Transverse colon (tissue), 4 donors: Measurements from ENCODE around the gene CCDC88C. TPM values are rescaled to one million over a fixed set of nuclear protein-coding genes. Genes with fewer than 3 reads are reported as not detected.
"Not testable (repeated sequence)": the region's sequence is repeated elsewhere in the genome, so short reads cannot be mapped to it uniquely, and the experiment has no call there.

ENCODE experiments used
- DNase-seq: peaks from one replicate; pipeline ENCODE4 v3.0.0-alpha.2; 2019
- H3K27ac ChIP-seq, 4 donors: fragments of 200-600 bp; sonication (generic); 2 replicates each; pipeline ENCODE4 v1.5.1; 2016 to 2018; ENCODE audit warnings: inconsistent platforms in 4 of 4
- H3K27me3 ChIP-seq: fragments of 200-600 bp; sonication (generic); 2 replicates; pipeline ENCODE4 v1.5.1; 2017; ENCODE audit warnings: inconsistent platforms
- H3K36me3 ChIP-seq, 4 donors: fragments of 200-600 bp; sonication (generic); 2 replicates each; pipeline ENCODE4 v1.5.1; 2017 to 2019; ENCODE audit warnings: inconsistent platforms in 4 of 4
- H3K4me1 ChIP-seq, 4 donors: fragments of 200-600 bp; sonication (generic); 2 replicates each; pipeline ENCODE4 v1.5.1; 2017 to 2020; ENCODE audit warnings: inconsistent platforms in 4 of 4
- H3K4me3 ChIP-seq, 4 donors: fragments of 200-600 bp; sonication (generic); 1 replicate in 1 of 4; 2 replicates in 3 of 4; pipeline versions ENCODE4 v1.5.1 to v1.6.1; 2017 to 2019; ENCODE audit warnings: inconsistent platforms in 4 of 4
- H3K9me3 ChIP-seq, 2 donors: fragments of 200-600 bp; sonication (generic); 2 replicates each; pipeline ENCODE4 v1.5.1; 2017 to 2019; ENCODE audit warnings: inconsistent platforms in 2 of 2
- EP300 ChIP-seq: sonication (generic); formaldehyde crosslinking; IDR thresholded peaks from one replicate; pipeline ENCODE4 v1.6.1; 2017; ENCODE audit warnings: antibody characterized with exemption, low read depth
- POLR2A ChIP-seq: fragments of 450-650 bp; IDR thresholded peaks from one replicate; pipeline ENCODE4 v1.6.1; 2016; ENCODE audit warnings: antibody characterized with exemption, mild to moderate bottlenecking, moderate library complexity
- POLR2AphosphoS5 ChIP-seq, 3 donors: sonication (generic); formaldehyde crosslinking; IDR thresholded peaks; one replicate each; pipeline ENCODE4 v1.6.1; 2016; ENCODE audit warnings: antibody characterized with exemption in 3 of 3
- WGBS, 2 donors: methylation state at CpG; one replicate each; pipeline ENCODE4 v1.1.5; 2018; ENCODE audit warnings: low coverage in 1 of 2; 5-methylcytosine and 5-hydroxymethylcytosine counted together
- in situ Hi-C, 4 donors: fragments of 200-750 bp; cut with MboI; loops; one replicate each; pipeline versions ENCODE4 v1.15.0 to v1.15.1; 2017; ENCODE audit warnings: low sequenced_read_pairs in 3 of 4, low pct_ligation_motif_present in 1 of 4, low pct_unique_long_range_greater_than_20kb in 1 of 4
- intact Hi-C: fragments of 100-400 bp; cut with DNase I; formaldehyde crosslinking; loops from one replicate; pipeline ENCODE4 v1.15.1; 2023; ENCODE audit warnings: low total_unique reads
- total RNA-seq, 4 donors: library from RNA; depleted of rRNA; stranded (reverse); fragments of >200 nt; gene quantifications; one replicate each; pipeline ENCODE4 v1.1.0, GENCODE V29; 2016
- TF ChIP-seq, protein P1 (sequence below), 5 experiments: fragments of 200-600 bp in 3 of 5; fragments of 450-650 bp in 2 of 5; sonication (generic) in 3 of 5; IDR thresholded peaks; 1 replicate in 2 of 5; 2 replicates in 3 of 5; pipeline ENCODE4 v1.5.1; 2016 to 2017; ENCODE audit warnings: antibody characterized with exemption in 5 of 5, inconsistent platforms in 3 of 5, mild to moderate bottlenecking in 2 of 5, moderate library complexity in 1 of 5

Gene CCDC88C
- total RNA-seq, 4 donors from 2014 or later: 29.5 to 171 (median 60.3) TPM

DNA sequence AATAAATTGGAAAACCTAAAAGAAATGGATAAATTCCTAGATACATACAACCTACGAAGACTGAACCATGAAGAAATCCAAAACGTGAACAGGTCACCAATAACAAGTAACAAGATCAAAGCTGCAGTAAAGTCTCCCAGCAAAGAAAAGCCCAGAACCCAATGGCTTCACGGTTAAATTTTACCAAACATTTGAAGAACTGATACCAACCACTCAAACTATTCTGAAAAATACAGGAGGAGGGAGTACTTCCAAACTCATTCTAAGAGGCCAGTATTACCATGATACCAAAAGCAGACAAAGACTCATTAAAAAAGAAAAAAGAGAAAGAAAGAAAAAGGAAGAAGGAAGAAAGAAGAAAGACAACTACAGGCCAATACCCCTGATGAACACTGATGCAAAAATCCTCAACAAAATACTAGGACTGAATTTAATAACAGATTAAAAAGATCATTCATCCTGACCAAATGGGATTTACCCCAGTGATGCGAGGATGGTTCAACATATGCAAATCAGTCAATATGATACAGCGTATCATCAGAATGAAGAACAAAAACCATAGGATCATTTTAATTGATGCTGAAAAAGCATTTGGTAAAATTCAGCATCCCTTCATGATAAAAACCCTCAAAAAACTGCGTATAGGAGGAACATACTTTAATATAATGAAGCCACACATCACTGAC, 26.9 kb upstream of the CCDC88C start:
- no peaks in the 10 kb centered on the region for H3K27me3 ChIP-seq
- H3K9me3 ChIP-seq: no peaks in the 10 kb centered on the region
- H3K4me3 ChIP-seq: no peak overlapping the region
- DNase-seq: no peak
- H3K27ac ChIP-seq: no peak overlapping the region
- H3K36me3 ChIP-seq: no peaks in the 10 kb centered on the region
- no peaks in the 10 kb centered on the region for H3K4me1 ChIP-seq
- intact Hi-C loops: no loop called here
- TF ChIP-seq EP300 (no peak), POLR2AphosphoS5 (IDR thresholded peaks at IDR 0.05) (no peak), POLR2A (no peak)
- TF ChIP-seq, protein P1, sequence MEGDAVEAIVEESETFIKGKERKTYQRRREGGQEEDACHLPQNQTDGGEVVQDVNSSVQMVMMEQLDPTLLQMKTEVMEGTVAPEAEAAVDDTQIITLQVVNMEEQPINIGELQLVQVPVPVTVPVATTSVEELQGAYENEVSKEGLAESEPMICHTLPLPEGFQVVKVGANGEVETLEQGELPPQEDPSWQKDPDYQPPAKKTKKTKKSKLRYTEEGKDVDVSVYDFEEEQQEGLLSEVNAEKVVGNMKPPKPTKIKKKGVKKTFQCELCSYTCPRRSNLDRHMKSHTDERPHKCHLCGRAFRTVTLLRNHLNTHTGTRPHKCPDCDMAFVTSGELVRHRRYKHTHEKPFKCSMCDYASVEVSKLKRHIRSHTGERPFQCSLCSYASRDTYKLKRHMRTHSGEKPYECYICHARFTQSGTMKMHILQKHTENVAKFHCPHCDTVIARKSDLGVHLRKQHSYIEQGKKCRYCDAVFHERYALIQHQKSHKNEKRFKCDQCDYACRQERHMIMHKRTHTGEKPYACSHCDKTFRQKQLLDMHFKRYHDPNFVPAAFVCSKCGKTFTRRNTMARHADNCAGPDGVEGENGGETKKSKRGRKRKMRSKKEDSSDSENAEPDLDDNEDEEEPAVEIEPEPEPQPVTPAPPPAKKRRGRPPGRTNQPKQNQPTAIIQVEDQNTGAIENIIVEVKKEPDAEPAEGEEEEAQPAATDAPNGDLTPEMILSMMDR (IDR thresholded peaks at IDR 0.05): no peak
- in situ Hi-C loops: no loop called here
- 78 to 84% methylated on average over 6 of the region's 6 CpGs for WGBS, 2 donors

DNA sequence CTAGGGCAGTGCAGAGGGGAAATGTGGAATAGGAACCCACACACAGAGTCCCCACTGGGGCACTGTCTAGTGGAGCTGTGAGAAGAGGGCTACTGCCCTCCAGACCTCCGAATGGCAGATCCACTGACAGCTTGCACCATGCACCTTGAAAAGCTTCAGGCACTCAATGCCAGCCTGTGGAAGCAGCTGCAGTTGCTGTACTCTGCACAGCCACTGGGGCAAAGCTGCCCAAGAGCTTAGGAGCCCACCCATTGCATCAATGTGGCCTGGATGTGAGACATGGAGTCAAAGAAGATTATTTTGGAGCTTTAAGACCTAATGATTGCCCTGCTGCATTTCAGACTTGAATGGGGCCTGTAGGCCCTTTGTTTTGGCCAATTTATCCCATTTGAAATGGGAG, 21.7 kb upstream of the CCDC88C start:
- Histone ChIP-seq H3K36me3 (no peaks in the 10 kb centered on the region), H3K27me3 (no peaks in the 10 kb centered on the region), H3K4me1 (no peaks in the 10 kb centered on the region), H3K27ac (no peak overlapping the region), H3K9me3 (no peaks in the 10 kb centered on the region), H3K4me3 (no peak overlapping the region)
- no peak for DNase-seq
- in situ Hi-C loops (no loop called here), intact Hi-C loops (no loop called here)
- TF ChIP-seq EP300 (no peak), POLR2AphosphoS5 (IDR thresholded peaks at IDR 0.05) (no peak), POLR2A (no peak)
- WGBS, 2 donors: 93% methylated on average over 1 of the region's 1 CpG; no CpG with 5 or more reads in 1 of the 2 donors

DNA sequence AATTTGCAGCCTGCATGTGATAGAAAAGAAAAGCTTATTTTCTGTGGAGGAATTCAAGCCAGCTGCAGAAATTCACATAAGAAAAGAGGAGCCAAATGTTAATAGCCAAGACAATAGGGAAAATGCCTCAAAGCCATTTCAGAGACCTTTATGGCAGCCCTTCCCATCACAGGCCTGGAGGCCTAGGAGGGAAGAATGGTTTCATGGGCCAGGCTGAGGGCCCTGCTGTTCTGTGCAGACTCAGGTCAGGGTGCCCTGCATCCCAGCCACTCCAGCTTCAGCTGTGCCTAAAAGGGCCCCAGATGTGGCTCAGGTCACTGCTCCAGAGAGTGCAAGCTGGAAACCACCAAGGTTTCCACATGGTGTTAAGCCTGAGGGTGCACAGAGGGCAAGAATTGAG, 21.2 kb upstream of the CCDC88C start:
- no peaks in the 10 kb centered on the region for H3K27me3 ChIP-seq
- H3K9me3 ChIP-seq: no peaks in the 10 kb centered on the region

DNA sequence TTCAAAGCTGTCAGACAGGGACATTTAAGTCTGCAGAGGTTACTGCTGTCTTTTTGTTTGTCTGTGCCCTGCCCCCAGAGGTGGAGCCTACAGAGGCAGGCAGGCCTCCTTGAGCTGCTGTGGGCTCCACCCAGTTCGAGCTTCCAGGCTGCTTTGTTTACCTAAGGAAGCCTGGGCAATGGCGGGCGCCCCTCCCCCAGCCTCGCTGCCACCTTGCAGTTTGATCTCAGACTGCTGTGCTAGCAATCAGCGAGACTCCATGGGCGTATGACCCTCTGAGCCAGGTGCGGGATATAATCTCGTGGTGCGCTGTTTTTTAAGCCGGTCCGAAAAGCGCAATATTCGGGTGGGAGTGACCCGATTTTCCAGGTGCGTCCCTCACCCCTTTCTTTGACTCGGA, 18.6 kb upstream of the CCDC88C start:
- peak; percentile 21 for DNase-seq
- H3K36me3 ChIP-seq, H3K9me3 ChIP-seq, H3K27me3 ChIP-seq, H3K27ac ChIP-seq, H3K4me3 ChIP-seq, H3K4me1 ChIP-seq, in situ Hi-C loops, intact Hi-C loops: not testable (repeated sequence)
- 70% methylated on average over 16 of the region's 16 CpGs; no CpG with 5 or more reads in 1 of the 2 donors for WGBS, 2 donors

More for the DNA sequence above, 21.2 kb upstream of the CCDC88C start:
- no peak overlapping the region for H3K4me3 ChIP-seq
- intact Hi-C loops: no loop called here
- H3K36me3 ChIP-seq: no peaks in the 10 kb centered on the region
- DNase-seq: no peak
- in situ Hi-C loops: no loop called here
- no peaks in the 10 kb centered on the region for H3K4me1 ChIP-seq
- no peak overlapping the region for H3K27ac ChIP-seq
- TF ChIP-seq, protein P1 (IDR thresholded peaks at IDR 0.05): no peak
- no peak for TF ChIP-seq POLR2A
- TF ChIP-seq POLR2AphosphoS5 (IDR thresholded peaks at IDR 0.05): no peak
- TF ChIP-seq EP300: no peak

DNA sequence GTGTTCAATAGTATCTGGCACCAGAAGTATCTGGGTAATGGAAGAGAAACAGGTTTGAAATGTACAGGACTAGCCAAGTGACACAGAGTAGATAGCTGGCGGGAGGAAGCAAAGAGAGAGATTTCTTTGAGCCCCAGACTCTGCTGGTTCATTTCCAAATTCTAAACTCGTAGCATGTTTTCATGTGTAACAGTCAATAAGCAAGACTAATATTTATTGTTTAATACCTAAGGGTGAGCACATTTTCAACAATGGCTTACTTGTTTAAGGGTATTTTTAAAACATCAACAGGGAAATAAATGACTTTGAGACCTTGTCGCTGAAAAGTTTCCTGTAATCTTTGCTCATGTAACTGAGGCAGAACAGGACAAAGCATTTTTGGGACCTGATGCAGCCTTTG, 11.8 kb upstream of the CCDC88C start:
- no peak for DNase-seq
- Histone ChIP-seq H3K36me3 (no peaks in the 10 kb centered on the region), H3K9me3 (no peaks in the 10 kb centered on the region), H3K27ac (no peak overlapping the region), H3K27me3 (no peaks in the 10 kb centered on the region), H3K4me1 (no peaks in the 10 kb centered on the region), H3K4me3 (no peak overlapping the region)
- WGBS, 2 donors: 92 to 93% methylated on average over 3 of the region's 3 CpGs
- in situ Hi-C loops (no loop called here), intact Hi-C loops (no loop called here)
- TF ChIP-seq, protein P1 (IDR thresholded peaks at IDR 0.05): no peak
- TF ChIP-seq POLR2A (no peak), POLR2AphosphoS5 (IDR thresholded peaks at IDR 0.05) (no peak), EP300 (no peak)

DNA sequence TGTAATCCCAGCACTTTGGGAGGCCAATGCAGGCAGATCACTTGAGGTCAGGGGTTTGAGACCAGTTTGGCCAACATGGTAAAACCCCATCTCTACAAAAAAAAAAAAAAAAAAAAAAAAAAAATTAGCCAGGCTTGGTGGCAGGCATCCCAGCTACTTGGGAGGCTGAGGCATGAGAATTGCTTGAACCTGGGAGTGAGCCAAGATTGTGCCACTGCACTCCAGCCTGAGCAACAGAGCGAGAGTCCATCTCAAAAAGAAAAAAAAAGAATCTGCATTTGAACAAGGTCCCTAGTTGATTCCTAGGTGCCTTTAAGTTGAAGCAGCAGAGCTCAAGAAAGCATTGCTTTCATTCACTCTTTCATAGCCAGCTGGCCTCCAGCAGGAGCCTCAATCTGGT, 11.3 kb upstream of the CCDC88C start:
- H3K27me3 ChIP-seq, H3K4me3 ChIP-seq, H3K27ac ChIP-seq, in situ Hi-C loops, H3K4me1 ChIP-seq, intact Hi-C loops, H3K36me3 ChIP-seq, H3K9me3 ChIP-seq, DNase-seq: not testable (repeated sequence)
- 81% methylated on average over 1 of the region's 1 CpG; no CpG with 5 or more reads in 1 of the 2 donors for WGBS, 2 donors

DNA sequence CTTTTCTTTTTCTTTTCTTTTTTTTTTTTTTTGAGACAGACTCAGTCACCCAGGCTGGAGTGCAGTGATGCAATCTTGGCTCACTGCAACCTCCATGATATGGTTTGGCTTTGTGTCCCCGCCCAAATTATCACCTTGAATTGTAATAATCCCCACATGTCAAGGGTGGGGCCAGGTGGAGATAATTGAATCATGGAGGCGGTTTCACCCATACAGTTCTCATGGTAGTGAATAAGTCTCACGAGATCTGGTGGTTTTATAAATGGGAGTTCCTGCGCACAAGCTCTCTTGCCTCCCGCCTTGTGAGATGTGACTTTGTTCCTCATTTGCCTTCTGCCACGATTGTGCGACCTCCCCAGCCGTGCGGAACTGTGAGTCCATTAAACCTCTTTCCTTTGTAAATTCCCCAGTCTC, 7.9 kb upstream of the CCDC88C start:
- 50 to 81% methylated on average over 1 to 9 of the region's 9 CpGs for WGBS, 2 donors

More for the DNA sequence above, 7.9 kb upstream of the CCDC88C start:
- H3K4me3 ChIP-seq, H3K27me3 ChIP-seq, in situ Hi-C loops, H3K4me1 ChIP-seq, H3K9me3 ChIP-seq, intact Hi-C loops, H3K36me3 ChIP-seq, H3K27ac ChIP-seq, DNase-seq: not testable (repeated sequence)
